ENCODE results near the gene LOC101059915.
"Not testable (repeated sequence)": the region's sequence is repeated elsewhere in the genome, so short reads cannot be mapped to it uniquely, and the experiment has no call there.

Gene LOC101059915

GRCh38 chrX:71664202-71664601, 3.1 kb upstream of the LOC101059915 start:
- H3K4me3 ChIP-seq; H3K27me3 ChIP-seq; DNase-seq (ENCODE audit: low spot score in 2 of 2); H3K9me3 ChIP-seq; H3K4me1 ChIP-seq; H3K27ac ChIP-seq; H3K36me3 ChIP-seq: not testable (repeated sequence)
- TF ChIP-seq, protein P1, sequence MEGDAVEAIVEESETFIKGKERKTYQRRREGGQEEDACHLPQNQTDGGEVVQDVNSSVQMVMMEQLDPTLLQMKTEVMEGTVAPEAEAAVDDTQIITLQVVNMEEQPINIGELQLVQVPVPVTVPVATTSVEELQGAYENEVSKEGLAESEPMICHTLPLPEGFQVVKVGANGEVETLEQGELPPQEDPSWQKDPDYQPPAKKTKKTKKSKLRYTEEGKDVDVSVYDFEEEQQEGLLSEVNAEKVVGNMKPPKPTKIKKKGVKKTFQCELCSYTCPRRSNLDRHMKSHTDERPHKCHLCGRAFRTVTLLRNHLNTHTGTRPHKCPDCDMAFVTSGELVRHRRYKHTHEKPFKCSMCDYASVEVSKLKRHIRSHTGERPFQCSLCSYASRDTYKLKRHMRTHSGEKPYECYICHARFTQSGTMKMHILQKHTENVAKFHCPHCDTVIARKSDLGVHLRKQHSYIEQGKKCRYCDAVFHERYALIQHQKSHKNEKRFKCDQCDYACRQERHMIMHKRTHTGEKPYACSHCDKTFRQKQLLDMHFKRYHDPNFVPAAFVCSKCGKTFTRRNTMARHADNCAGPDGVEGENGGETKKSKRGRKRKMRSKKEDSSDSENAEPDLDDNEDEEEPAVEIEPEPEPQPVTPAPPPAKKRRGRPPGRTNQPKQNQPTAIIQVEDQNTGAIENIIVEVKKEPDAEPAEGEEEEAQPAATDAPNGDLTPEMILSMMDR (IDR thresholded peaks at IDR 0.05): peak in 1 of 5 experiments; percentile 9
- WGBS, 2 donors: 48% methylated on average over 8 of the region's 8 CpGs; no CpG with 5 or more reads in 1 of the 2 donors

- DNase-seq (ENCODE audit: low spot score in 2 of 2): no peak
- no peak for TF ChIP-seq POLR2A (IDR thresholded peaks at IDR 0.05)
- TF ChIP-seq, protein P1 (IDR thresholded peaks at IDR 0.05): no peak
- 75 to 78% methylated on average over 12 to 16 of the region's 16 CpGs for WGBS, 2 donors
These were observed 2.4 kb upstream of the LOC101059915 start for GRCh38 chrX:71664889-71665491.

GRCh38 chrX:71665747-71666146, 1.6 kb upstream of the LOC101059915 start:
- Histone ChIP-seq H3K36me3 (no peaks in the 10 kb centered on the region), H3K27me3 (no peaks in the 10 kb centered on the region), H3K27ac (no peak overlapping the region), H3K9me3 (no peaks in the 10 kb centered on the region), H3K4me1 (no peaks in the 10 kb centered on the region), H3K4me3 (no peak overlapping the region)
- TF ChIP-seq EP300 (IDR thresholded peaks at IDR 0.05) (no peak), POLR2A (IDR thresholded peaks at IDR 0.05) (no peak)
- TF ChIP-seq, protein P1 (IDR thresholded peaks at IDR 0.05): no peak
- DNase-seq (ENCODE audit: low spot score in 2 of 2): no peak
- 72% methylated on average over 9 to 10 of the region's 10 CpGs for WGBS, 2 donors

More at GRCh38 chrX:71664889-71665491, 2.4 kb upstream of the LOC101059915 start:
- Histone ChIP-seq H3K27me3 (no peaks in the 10 kb centered on the region), H3K36me3 (no peaks in the 10 kb centered on the region), H3K27ac (no peak overlapping the region), H3K9me3 (no peaks in the 10 kb centered on the region), H3K4me1 (no peaks in the 10 kb centered on the region), H3K4me3 (no peak overlapping the region)

- TF ChIP-seq, protein P1 (IDR thresholded peaks at IDR 0.05): no peak
- TF ChIP-seq EP300 (IDR thresholded peaks at IDR 0.05) (no peak), POLR2A (IDR thresholded peaks at IDR 0.05) (no peak)
- Histone ChIP-seq H3K9me3 (no peaks in the 10 kb centered on the region), H3K27me3 (no peaks in the 10 kb centered on the region), H3K36me3 (no peaks in the 10 kb centered on the region), H3K27ac (no peak overlapping the region), H3K4me1 (no peaks in the 10 kb centered on the region), H3K4me3 (no peak overlapping the region)
- WGBS, 2 donors: 95 to 100% methylated on average over 7 to 45 of the region's 48 CpGs
- no peak for DNase-seq (ENCODE audit: low spot score in 2 of 2)
These were observed 814 bp upstream of the LOC101059915 start for GRCh38 chrX:71666240-71667223.

GRCh38 chrX:71668248-71668595, 876 bp downstream of the LOC101059915 start:
- H3K9me3 ChIP-seq: no peaks in the 10 kb centered on the region
- WGBS, 2 donors: 91% methylated on average over 16 of the region's 16 CpGs; no CpG with 5 or more reads in 1 of the 2 donors
- no peak for DNase-seq (ENCODE audit: low spot score in 2 of 2)
- H3K27ac ChIP-seq: no peak overlapping the region
- H3K27me3 ChIP-seq: no peaks in the 10 kb centered on the region
- TF ChIP-seq EP300 (IDR thresholded peaks at IDR 0.05): no peak
- no peak for TF ChIP-seq POLR2A (IDR thresholded peaks at IDR 0.05)
- TF ChIP-seq, protein P1 (IDR thresholded peaks at IDR 0.05): no peak
- no peaks in the 10 kb centered on the region for H3K36me3 ChIP-seq
- no peak overlapping the region for H3K4me3 ChIP-seq
- no peaks in the 10 kb centered on the region for H3K4me1 ChIP-seq

Data from tibial nerve (tissue), 4 donors.